ENCODE data around the gene CADM4. TPM values are rescaled to one million over a fixed set of nuclear protein-coding genes. Genes with fewer than 3 reads are reported as not detected.
A peak's percentile ranks its signal among the peaks of the same experiment; 100 is the strongest.

The CADM4 gene
- total and polyA plus RNA-seq, 2 of the 8 experiments (the other 6 are each of a cell fraction or from before 2014, with no cell fraction given): 13.5 to 25.0 TPM

- peak; percentile 47; the same call in 1 of the 2 replicates for TF ChIP-seq KDM1A (IDR thresholded peaks at IDR 0.05; ENCODE audit: borderline replicate concordance, low read length)
- peak in 1 of 2 experiments; percentile 60; a peak in 2 of 3 replicates for TF ChIP-seq EP300 (IDR thresholded peaks at IDR 0.05; ENCODE audit: borderline replicate concordance in 1 of 2, low read depth in 2 of 2, low read length in 2 of 2)
- 0 out of 2 replicates have a peak, but pooled peaks have one; percentile 47 for TF ChIP-seq TBP (IDR thresholded peaks at IDR 0.05; ENCODE audit: low read depth, low read length)
- no peak for TF ChIP-seq SIRT6 (IDR thresholded peaks at IDR 0.05; ENCODE audit: low read length)
- TF ChIP-seq RXRA (IDR thresholded peaks at IDR 0.05; ENCODE audit: insufficient read depth, low read depth, low read length): no peak
- TF ChIP-seq JUND (IDR thresholded peaks at IDR 0.05; ENCODE audit: low read length): peak; percentile 20
- TF ChIP-seq SP4 (IDR thresholded peaks at IDR 0.05; ENCODE audit: low read length): no peak
- TF ChIP-seq ZNF274 (IDR thresholded peaks at IDR 0.05; ENCODE audit: borderline replicate concordance, extremely low read depth, low read length): no peak
- TF ChIP-seq POU5F1 (IDR thresholded peaks at IDR 0.05; ENCODE audit: low read depth, low read length): peak; percentile 48; the same call in 1 of the 2 replicates
- 0 out of 4 replicates have a peak, but pooled peaks of 1 of the 2 experiments have one; percentile 12 for TF ChIP-seq SIN3A (conservative IDR thresholded peaks at IDR 0.05 in 1 of 2, IDR thresholded peaks at IDR 0.05 in 1 of 2; ENCODE audit: low read depth in 1 of 2, low read length in 2 of 2)
- TF ChIP-seq SRF (IDR thresholded peaks at IDR 0.05; ENCODE audit: low read depth, low read length): no peak
- TF ChIP-seq NANOG (IDR thresholded peaks at IDR 0.05; ENCODE audit: insufficient read depth, low read depth, low read length, poor library complexity, severe bottlenecking): no peak
- peak; percentile 84 for TF ChIP-seq TAF1 (IDR thresholded peaks at IDR 0.05; ENCODE audit: low read depth, low read length)
- no peak for TF ChIP-seq RFX5 (IDR thresholded peaks at IDR 0.05; ENCODE audit: borderline replicate concordance, low read depth, low read length)
- TF ChIP-seq BRCA1 (IDR thresholded peaks at IDR 0.05; ENCODE audit: low read depth, low read length): no peak
- TF ChIP-seq MAX (IDR thresholded peaks at IDR 0.05): peak; percentile 63; the same call in 1 of the 2 replicates
- peak; percentile 72 for TF ChIP-seq NRF1 (IDR thresholded peaks at IDR 0.05; ENCODE audit: low read depth, low read length)
- TF ChIP-seq ASH2L (IDR thresholded peaks at IDR 0.05; ENCODE audit: low read length): peak; percentile 93
- TF ChIP-seq HDAC2 (IDR thresholded peaks at IDR 0.05; ENCODE audit: borderline replicate concordance in 1 of 2, low read depth in 2 of 2, low read length in 2 of 2): peak in 1 of 2 experiments; percentile 60; a peak in 1 of 4 replicates
- no peak for TF ChIP-seq JUN (IDR thresholded peaks at IDR 0.05; ENCODE audit: low read depth, low read length)
- TF ChIP-seq MAFK (IDR thresholded peaks at IDR 0.05; ENCODE audit: low read depth, low read length): no peak
- no peak for TF ChIP-seq TCF12 (IDR thresholded peaks at IDR 0.05; ENCODE audit: low read depth, low read length)
- TF ChIP-seq EZH2 (IDR thresholded peaks at IDR 0.05; ENCODE audit: low read depth, low read length, severe bottlenecking): no peak
- no peak for TF ChIP-seq SUZ12 (IDR thresholded peaks at IDR 0.05; ENCODE audit: low read length)
Measured at GRCh38 chr19:43619262-43620060, 20.2 kb downstream of the CADM4 start, which contains the start of gene ZNF428 (continued).
